ENCODE measurements around the gene CCNT1. TPM values are rescaled to one million over a fixed set of nuclear protein-coding genes. Genes with fewer than 3 reads are reported as not detected.
"Not testable (repeated sequence)": the region's sequence is repeated elsewhere in the genome, so short reads cannot be mapped to it uniquely, and the experiment has no call there.

The CCNT1 gene
- total RNA-seq, 2 donors from 2014 or later = 12.5 to 31.6 TPM

- DNase-seq = no peak
- WGBS, 2 donors = 79 to 84% methylated on average over 4 of the region's 4 CpGs
Observed at GRCh38 chr12:48651681-48652080, 64.8 kb downstream of the CCNT1 start.

GRCh38 chr12:48645354-48645753, 71.2 kb downstream of the CCNT1 start:
- H3K27me3 ChIP-seq; ATAC-seq; H3K4me1 ChIP-seq; H3K9me3 ChIP-seq; H3K4me3 ChIP-seq; DNase-seq; H3K27ac ChIP-seq; intact Hi-C loops (cut with DNase I); H3K36me3 ChIP-seq (replicated peaks in 1 of 2; ENCODE audit: insufficient read depth in 1 of 2, low read depth in 2 of 2): not testable (repeated sequence)
- WGBS, 2 donors = 91 to 97% methylated on average over 8 of the region's 8 CpGs

More at GRCh38 chr12:48651681-48652080, 64.8 kb downstream of the CCNT1 start:
- no peaks in the 10 kb centered on the region for H3K27me3 ChIP-seq
- TF ChIP-seq POLR2A (IDR thresholded peaks at IDR 0.05) (no peak), CTCF (IDR thresholded peaks at IDR 0.05) (no peak)
- H3K4me1 ChIP-seq = no peaks in the 10 kb centered on the region
- no peak for ATAC-seq
- intact Hi-C loops (cut with DNase I) = no loop called here
- no peak overlapping the region for H3K27ac ChIP-seq
- H3K9me3 ChIP-seq = no peaks in the 10 kb centered on the region
- H3K4me3 ChIP-seq = no peak overlapping the region
- H3K36me3 ChIP-seq (replicated peaks in 1 of 2; ENCODE audit: insufficient read depth in 1 of 2, low read depth in 2 of 2) = peaks cover 10 to 31% of the 10 kb centered on the region in 2 donors

- intact Hi-C loops (cut with DNase I) = no loop called here
- no peak for TF ChIP-seq CTCF (IDR thresholded peaks at IDR 0.05)
- TF ChIP-seq POLR2A (IDR thresholded peaks at IDR 0.05) = no peak
- no peak for ATAC-seq
Observed at GRCh38 chr12:48643011-48643410, 73.5 kb downstream of the CCNT1 start.

GRCh38 chr12:48641752-48642555, 74.6 kb downstream of the CCNT1 start:
- H3K27ac ChIP-seq; H3K27me3 ChIP-seq; DNase-seq; H3K4me3 ChIP-seq; intact Hi-C loops (cut with DNase I); ATAC-seq; H3K9me3 ChIP-seq; H3K4me1 ChIP-seq; H3K36me3 ChIP-seq (replicated peaks in 1 of 2; ENCODE audit: insufficient read depth in 1 of 2, low read depth in 2 of 2): not testable (repeated sequence)
- 95 to 98% methylated on average over 23 to 38 of the region's 54 CpGs for WGBS, 2 donors

More at GRCh38 chr12:48643011-48643410, 73.5 kb downstream of the CCNT1 start:
- no peaks in the 10 kb centered on the region for H3K9me3 ChIP-seq
- no peak for DNase-seq
- no peaks in the 10 kb centered on the region for H3K27me3 ChIP-seq
- no peak overlapping the region for H3K27ac ChIP-seq
- H3K4me1 ChIP-seq = no peaks in the 10 kb centered on the region
- WGBS, 2 donors = 87 to 98% methylated on average over 2 of the region's 2 CpGs
- no peak overlapping the region for H3K4me3 ChIP-seq
- H3K36me3 ChIP-seq (replicated peaks in 1 of 2; ENCODE audit: insufficient read depth in 1 of 2, low read depth in 2 of 2) = peaks cover 0 to 2% of the 10 kb centered on the region in 2 donors

GRCh38 chr12:48640854-48641253, 75.7 kb downstream of the CCNT1 start:
- no peak for ATAC-seq
- H3K9me3 ChIP-seq = no peaks in the 10 kb centered on the region

More at GRCh38 chr12:48640854-48641253, 75.7 kb downstream of the CCNT1 start:
- H3K4me1 ChIP-seq = no peaks in the 10 kb centered on the region
- intact Hi-C loops (cut with DNase I) = no loop called here
- H3K27me3 ChIP-seq = no peaks in the 10 kb centered on the region
- no peak overlapping the region for H3K4me3 ChIP-seq
- DNase-seq = no peak
- no peak overlapping the region for H3K27ac ChIP-seq
- WGBS, 2 donors = 78 to 95% methylated on average over 3 of the region's 3 CpGs
- no peaks in the 10 kb centered on the region for H3K36me3 ChIP-seq (replicated peaks in 1 of 2; ENCODE audit: insufficient read depth in 1 of 2, low read depth in 2 of 2)
- TF ChIP-seq POLR2A (IDR thresholded peaks at IDR 0.05) (no peak), CTCF (IDR thresholded peaks at IDR 0.05) (no peak)

Data from body of pancreas (tissue), 4 donors.